IMR-90 (cell line): ENCODE data around the gene GPR107.

Experiments used
- BHLHE40 ChIP-seq: fragments of 150-350 bp; IDR thresholded peaks from 2 replicates; pipeline ENCODE4 v1.6.1; 2016; ENCODE audit warnings: mild to moderate bottlenecking, low read depth, low read length
- CEBPB ChIP-seq: IDR thresholded peaks from 2 replicates; pipeline ENCODE4 v1.6.1; 2012; ENCODE audit warnings: low read depth, low read length, improper control_type of control experiment
- CTCF ChIP-seq: conservative IDR thresholded peaks from 2 replicates; pipeline ENCODE4 v1.5.1; 2012; ENCODE audit warnings: mild to moderate bottlenecking, low read depth, low read length, improper control_type of control experiment
- ELK1 ChIP-seq: fragments of 150-350 bp; IDR thresholded peaks from 2 replicates; pipeline ENCODE4 v1.6.1; 2016; ENCODE audit warnings: low read depth, mild to moderate bottlenecking, low read length, moderate library complexity, borderline replicate concordance
- MXI1 ChIP-seq: IDR thresholded peaks from 2 replicates; pipeline ENCODE4 v1.6.1; 2012; ENCODE audit warnings: low read depth, mild to moderate bottlenecking, low read length, moderate library complexity, borderline replicate concordance
- RAD21 ChIP-seq: IDR thresholded peaks from 2 replicates; pipeline ENCODE4 v1.6.1; 2012; ENCODE audit warnings: low read length, improper control_type of control experiment

GRCh38 chr9:130062750-130063149 is 9.0 kb downstream of the GPR107 start:
- no peak for TF ChIP-seq CEBPB
- TF ChIP-seq MXI1: no peak
- no peak for TF ChIP-seq CTCF
- TF ChIP-seq ELK1: no peak
- no peak for TF ChIP-seq RAD21
- TF ChIP-seq BHLHE40: no peak
